HG03521 (cell line): Measurements from ENCODE around the gene REV3L.
"Not testable (repeated sequence)": the region's sequence is repeated elsewhere in the genome, so short reads cannot be mapped to it uniquely, and the experiment has no call there.

Source experiments
- ATAC-seq: cut with Tn5 transposase; IDR thresholded peaks from one replicate; pipeline ENCODE4 v1.9.1; 2021; ENCODE audit warnings: mild to moderate bottlenecking, moderate library complexity; ENCODE audit not compliant: unreplicated experiment

REV3L gene

DNA sequence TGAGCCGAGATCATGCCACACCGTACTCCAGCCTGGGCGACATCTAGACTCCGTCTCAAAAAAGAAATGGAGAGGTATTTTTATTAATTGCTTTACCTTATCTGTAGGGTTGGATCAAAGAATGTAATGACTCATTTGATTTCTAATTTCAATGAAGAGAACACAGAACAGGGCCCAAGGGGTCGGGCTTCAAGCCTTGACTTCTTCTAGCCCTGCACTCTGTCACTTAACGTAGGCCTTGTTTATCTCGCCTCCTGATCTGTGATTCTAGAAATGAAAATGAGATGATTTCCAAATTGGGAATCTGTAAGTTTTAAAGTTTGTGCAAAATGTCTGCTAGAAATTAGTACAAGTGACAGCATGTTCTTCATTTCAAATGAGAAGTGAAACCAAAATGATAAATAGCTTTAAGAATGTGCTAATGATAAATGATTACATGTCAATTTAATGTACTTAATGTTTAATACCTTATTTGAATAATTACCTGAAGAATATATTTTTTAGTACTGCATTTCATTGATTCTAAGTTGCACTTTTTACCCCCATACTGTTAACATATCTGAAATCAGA is 215.2 kb downstream of the REV3L start:
- no peak for ATAC-seq

DNA sequence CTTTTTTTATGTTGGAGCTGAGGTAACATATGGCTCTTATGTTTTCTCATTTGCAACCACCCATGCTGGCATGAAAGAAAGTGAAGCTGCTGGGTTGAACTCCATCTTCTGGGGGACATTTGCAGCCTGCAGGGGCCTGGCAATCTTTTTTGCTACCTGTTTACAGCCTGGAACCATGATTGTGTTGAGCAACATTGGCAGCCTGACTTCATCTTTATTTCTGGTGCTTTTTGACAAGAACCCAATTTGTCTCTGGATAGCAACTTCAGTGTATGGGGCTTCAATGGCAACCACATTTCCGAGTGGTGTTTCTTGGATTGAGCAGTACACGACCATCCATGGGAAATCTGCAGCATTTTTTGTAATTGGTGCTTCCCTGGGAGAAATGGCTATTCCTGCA is 216.7 kb downstream of the REV3L start:
- no peak for ATAC-seq

DNA sequence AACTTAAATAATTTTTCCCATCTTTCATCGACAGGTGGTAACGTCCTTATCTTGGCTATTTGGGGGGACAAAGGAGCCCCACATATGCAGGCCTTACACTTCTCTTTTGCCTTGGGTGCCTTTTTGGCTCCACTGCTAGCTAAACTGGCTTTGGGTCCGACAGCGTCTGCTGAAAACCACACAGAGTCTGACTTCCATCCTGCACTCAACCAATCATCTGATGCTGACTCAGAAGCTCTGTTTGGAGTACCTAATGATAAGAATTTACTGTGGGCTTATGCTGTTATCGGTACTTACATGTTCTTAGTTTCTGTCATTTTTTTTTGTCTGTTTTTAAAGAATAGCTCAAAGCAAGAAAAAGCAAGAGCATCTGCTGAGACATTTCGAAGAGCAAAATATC is 217.2 kb downstream of the REV3L start:
- no peak for ATAC-seq

DNA sequence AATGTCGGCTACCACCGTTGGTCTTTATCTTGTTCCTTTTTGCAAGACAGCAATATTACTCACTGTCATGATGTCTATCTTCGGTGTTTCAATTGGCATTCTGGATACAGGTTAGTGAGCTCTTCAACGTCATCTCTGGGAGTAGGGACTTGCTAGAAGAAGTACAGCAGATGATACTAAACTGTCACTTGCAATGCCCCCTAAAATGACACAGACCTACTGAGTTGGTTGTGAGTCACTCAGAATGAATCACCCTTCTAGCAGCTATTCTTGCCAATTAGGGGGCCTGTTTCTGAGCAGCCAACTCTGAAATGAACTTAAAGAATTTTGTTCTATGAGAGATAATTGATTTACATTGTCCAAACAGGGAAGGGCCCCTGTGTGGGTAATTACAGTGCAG is 219.2 kb downstream of the REV3L start:
- no peak for ATAC-seq

DNA sequence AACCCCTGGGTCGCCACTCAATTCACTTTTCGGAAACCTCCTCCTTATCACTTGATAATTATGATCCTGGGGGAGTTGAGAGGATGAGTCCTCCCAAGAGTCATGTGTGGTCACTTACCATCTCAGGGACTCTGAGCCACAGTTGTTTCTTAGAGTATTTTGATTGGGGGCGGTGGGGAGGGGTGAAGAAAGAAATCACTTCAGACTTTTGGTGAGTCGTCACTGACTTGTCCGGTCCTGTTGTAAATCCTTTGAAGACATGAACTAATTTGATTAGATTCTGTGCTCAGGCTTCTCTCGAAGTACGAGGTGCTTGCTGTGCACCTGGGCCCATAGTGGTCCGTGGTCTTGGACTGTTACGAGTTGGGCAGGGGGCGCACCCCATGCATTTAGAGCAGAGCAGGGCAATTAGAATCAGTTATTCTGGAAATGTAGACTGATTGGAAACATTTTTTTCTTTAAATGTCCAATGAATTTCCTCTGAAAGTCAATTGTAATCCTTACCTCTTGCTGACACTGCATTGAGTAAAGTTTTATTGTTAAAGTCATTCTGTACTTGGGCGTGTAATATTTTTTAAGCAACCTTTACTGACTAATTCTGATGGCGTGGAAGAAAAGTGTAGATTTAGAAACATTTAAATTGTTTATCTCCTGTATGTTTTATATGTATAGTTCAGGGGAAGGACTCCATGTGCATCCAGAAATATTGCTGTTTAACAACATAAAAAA is 222.3 kb downstream of the REV3L start:
- ATAC-seq = no peak

DNA sequence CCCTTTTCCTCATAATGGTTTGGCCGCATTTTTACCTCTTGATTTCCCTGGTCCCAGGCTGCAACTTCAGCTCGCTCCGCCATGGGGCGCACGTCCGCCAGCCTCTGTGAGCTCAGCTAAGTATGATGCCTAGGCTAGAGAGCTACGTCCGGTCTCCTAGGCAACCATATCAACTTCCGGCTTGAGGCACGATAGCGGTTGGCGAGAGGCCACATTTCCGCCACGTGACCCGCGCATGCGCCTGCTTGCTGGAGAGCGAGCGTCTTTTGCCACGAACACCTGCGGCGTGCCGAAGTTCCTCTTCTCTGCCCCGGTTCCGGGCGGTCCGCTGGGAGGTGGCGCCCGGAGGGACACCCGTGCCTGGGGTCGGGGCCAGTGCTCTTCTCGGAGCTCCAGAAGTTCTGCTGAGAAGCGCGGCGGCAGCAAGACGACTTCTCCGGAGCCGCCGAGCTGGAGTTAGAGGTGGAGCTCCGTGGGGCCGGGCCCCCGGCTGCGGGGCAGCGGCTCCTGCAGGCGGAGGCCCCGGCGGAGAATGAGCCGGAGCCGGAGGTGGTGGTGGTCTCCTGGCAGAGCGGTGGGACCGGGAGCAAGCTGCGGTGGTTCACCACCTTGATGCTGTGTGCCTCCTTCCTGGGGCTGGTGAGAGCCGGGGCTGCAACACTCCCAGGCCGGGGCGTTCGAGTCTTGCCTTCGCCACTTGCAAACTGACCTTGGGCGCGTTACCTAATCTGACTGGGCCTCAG is 223.8 kb downstream of the REV3L start:
- ATAC-seq = peak; percentile 98

DNA sequence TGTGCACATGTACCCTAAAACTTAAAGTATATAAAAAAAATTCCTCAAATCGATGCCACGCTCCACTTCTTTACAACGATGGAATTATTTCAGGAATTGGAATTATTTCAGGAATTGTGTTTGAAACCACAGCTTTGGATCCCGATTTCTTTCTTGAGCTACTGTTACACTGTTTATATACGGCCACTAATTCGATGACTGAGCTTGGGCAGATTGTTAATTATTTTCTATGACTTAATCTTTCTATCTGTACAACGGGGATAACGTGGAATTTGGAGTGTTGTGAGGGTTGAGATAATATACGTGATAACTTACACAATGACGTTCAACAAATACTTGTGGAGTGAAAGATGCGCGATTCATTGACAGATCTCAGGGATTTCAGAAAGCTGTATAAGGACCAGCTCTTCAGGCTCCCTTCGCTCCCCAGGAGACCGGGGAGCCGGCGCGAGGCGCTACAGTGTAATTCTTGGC is 224.4 kb downstream of the REV3L start:
- ATAC-seq = no peak

DNA sequence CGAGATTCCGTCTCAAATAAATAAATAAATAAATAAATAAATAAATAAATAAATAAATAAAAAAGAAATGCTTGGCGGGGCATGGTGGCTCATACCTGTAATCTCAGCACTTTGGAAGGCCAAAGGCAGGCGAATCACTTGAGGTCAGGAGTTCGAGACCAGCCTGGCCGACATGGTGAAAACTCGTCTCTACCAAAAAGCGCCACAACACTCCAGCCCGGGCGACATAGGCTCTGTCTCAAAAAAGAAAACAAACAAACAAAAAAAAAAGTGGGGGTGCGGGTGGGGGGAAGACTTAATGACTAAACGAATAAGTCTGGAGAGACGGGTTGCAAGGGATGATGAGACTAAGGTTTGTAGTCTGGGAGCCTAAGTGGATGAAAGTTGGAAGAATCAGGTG is 225.0 kb downstream of the REV3L start:
- no peak for ATAC-seq

DNA sequence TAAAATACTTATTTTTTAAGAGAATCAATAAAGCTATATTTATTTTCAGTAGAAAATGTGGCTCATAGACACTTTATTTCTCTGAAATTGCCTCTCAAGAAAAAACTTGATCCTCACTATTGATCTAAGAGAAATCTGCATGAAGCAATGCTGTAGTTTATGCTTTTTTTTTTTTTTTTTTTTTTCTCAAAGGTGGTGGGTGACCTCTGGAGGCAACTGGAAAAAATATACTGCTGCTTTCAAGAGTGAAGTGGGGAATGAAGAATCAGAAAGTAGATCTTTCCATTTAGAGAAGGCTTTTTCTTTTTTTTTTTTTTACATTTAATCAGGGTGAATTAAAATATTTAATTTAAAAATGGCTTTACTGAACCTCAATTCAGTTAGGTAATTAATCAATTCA is 226.4 kb downstream of the REV3L start:
- no peak for ATAC-seq

DNA sequence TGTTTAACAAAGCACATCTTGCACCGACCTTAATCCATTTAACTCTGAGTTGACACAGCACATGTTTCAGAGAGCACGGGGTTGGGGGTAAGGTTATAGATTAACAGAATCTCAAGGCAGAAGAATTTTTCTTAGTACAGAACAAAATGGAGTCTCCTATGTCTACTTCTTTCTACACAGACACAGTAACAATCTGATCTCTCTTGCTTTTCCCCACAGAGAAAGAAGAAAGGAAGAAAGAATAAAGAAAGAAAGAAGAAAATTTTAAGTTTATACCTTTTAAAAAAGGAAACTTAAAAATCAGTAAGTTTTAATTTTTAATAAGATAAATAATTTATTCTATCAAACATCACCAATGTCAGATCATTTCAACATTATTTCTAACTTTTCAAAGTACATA is 227.2 kb downstream of the REV3L start:
- ATAC-seq = not testable (repeated sequence)

DNA sequence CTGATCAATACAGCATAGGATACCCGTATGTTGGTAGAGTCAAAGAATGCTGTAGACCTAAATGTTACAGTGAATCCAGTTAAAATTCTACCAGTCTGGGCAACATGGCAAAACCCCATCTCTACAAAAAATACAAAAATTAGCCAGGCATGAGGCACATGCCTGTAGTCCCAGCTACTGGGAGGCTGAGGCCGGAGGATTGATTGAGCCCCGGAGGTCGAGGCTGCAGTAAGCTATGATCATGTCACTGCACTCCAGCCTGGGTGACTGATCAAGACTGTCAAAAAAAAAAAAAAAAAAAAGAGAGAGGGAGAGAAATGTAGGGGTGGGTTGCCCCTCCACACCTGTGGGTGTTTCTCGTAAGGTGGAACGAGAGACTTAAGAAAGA is 228.2 kb downstream of the REV3L start:
- no peak for ATAC-seq

DNA sequence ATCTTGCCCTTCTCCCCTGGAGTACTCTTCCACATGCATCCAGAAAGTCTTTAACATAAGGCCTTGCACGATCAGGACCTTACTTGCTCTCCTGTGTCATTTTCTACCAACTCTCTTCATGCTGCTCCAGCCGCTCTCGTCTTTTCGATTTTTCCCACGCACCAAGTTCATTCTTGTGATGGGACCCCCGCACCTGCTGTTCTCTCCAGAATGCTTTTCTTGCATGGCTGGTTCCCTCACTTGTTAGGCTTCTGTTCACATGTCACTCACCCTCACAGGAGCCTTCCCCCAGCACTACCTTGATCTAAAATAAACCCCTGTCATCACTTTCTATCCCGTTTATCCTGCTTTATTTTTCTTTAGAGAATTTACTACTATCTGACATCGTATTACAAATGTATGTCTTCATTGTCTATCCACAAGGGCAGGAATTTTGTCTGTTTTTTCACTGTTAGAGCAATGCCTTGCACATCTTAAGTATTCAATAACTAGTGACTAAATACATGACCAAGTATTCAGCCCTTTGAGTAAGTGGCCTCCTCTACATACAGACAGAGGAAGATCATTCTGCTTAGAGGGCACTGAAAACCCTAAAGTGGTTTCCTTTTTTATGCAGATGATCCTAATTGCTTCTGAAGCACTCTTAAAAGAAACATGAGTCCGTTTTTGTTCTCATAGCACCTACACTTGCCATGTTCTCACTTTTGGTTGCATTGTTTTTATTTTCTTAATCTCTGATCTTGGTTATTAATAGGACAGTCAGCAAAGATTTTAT is 228.8 kb downstream of the REV3L start:
- ATAC-seq = no peak

DNA sequence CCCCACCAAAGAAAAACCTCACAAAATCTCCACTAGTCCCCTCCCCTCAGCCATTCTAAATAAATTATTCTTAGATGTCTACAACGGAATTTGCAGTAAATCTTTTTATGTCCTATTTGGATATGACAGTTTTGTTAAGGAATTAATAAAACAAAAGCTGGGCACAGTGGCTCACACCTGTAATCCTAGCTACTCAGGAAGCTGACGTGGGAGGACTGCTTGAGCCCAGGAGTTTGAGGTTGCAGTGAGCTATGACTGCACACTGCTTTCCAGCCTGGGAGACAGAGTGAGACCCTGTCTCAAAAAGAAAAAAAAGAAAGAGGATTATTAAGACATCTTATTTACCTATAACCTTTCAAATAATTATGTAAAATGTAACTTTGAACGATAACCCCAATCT is 230.3 kb downstream of the REV3L start:
- no peak for ATAC-seq

DNA sequence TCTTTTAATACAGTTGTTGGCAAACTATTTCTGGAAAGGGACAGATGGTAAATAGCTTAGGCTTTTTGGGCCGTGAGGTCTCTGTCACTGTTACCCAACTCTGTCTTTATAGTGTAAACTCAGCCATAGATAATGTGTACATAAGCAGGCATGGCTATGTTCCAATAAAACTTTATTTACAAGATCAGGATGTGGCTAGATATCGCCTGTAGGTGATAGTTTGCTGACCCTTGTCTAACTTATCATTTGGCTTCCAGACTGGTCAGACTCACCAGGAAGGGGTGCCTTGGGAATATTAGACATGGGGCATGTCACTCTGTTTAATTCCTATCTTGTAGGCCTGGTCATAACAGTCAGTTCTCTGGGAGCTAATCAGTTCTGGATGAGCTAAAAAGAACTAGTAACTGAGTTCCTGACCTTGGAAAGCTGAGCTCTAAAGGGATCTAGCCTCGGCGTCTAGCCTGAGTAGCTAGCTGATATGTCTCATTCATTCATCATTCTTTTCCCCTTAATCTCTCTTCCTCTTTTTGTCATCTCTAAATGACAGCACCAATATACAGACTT is 232.1 kb downstream of the REV3L start:
- no peak for ATAC-seq
